DMS 273 treated with DMSO at 0.1 percent for 48 hours (cell line): ENCODE results near the gene EVI5.

Experiments used
- DNase-seq: peaks from one replicate; lab custom pipeline; 2025; lab: John Stamatoyannopoulos, UW

EVI5 gene

GRCh38 chr1:92784639-92785500, at the start of gene EVI5:
EVI5 (minus strand) TSS chr1:92785108; CDS start chr1:92736546, 48,562 bp downstream.
- peak; percentile 96 for DNase-seq

GRCh38 chr1:92834617-92835016, 49.7 kb upstream of the EVI5 start:
- no peak for DNase-seq

- no peak for DNase-seq
These were observed 48.9 kb upstream of the EVI5 start for GRCh38 chr1:92833840-92834239.

GRCh38 chr1:92832537-92833114, 47.7 kb upstream of the EVI5 start:
- no peak for DNase-seq

GRCh38 chr1:92831762-92832536, 47.0 kb upstream of the EVI5 start, which contains the start of gene RPL5:
RPL5 (plus strand) TSS chr1:92832040; CDS start chr1:92832115, 75 bp downstream.
- peak; percentile 89 for DNase-seq

GRCh38 chr1:92831368-92831761, 46.5 kb upstream of the EVI5 start:
- DNase-seq, result no peak

GRCh38 chr1:92826792-92827191, 41.9 kb upstream of the EVI5 start:
- no peak for DNase-seq

- no peak for DNase-seq
These were observed 38.0 kb upstream of the EVI5 start for GRCh38 chr1:92822879-92823278.

GRCh38 chr1:92820551-92820950, 35.6 kb upstream of the EVI5 start:
- DNase-seq, result no peak

- DNase-seq, result no peak
These were observed 35.1 kb upstream of the EVI5 start for GRCh38 chr1:92820024-92820423.

- no peak for DNase-seq
These were observed 33.3 kb upstream of the EVI5 start for GRCh38 chr1:92817986-92818764.

GRCh38 chr1:92817137-92817697, 32.3 kb upstream of the EVI5 start:
- no peak for DNase-seq

- no peak for DNase-seq
These were observed 31.8 kb upstream of the EVI5 start for GRCh38 chr1:92816732-92817131.

GRCh38 chr1:92808381-92808780, 23.5 kb upstream of the EVI5 start:
- DNase-seq, result no peak

GRCh38 chr1:92805216-92805615, 20.3 kb upstream of the EVI5 start:
- DNase-seq, result no peak

- peak; percentile 81 for DNase-seq
These were observed 19.9 kb upstream of the EVI5 start for GRCh38 chr1:92804721-92805201.

GRCh38 chr1:92803140-92803887, 18.4 kb upstream of the EVI5 start:
- DNase-seq, result no peak

GRCh38 chr1:92797961-92798360, 13.1 kb upstream of the EVI5 start:
- DNase-seq, result no peak

GRCh38 chr1:92797297-92797696, 12.4 kb upstream of the EVI5 start:
- DNase-seq, result no peak

GRCh38 chr1:92795166-92795565, 10.3 kb upstream of the EVI5 start:
- DNase-seq, result no peak

- no peak for DNase-seq
These were observed 7.5 kb upstream of the EVI5 start for GRCh38 chr1:92792340-92792782.
